Stomach (tissue), 9 donors: ENCODE measurements around the gene SYT8. TPM values are rescaled to one million over a fixed set of nuclear protein-coding genes. Genes with fewer than 3 reads are reported as not detected.

Experiments used
- DNase-seq, 2 donors: peaks; one replicate each; pipeline versions ENCODE4 v3.0.0 to v3.0.0-alpha.2; 2013 to 2019
- H3K27ac ChIP-seq, 5 donors: fragments of 200-600 bp in 4 of 5; sonication (generic) in 4 of 5; one replicate each; pipeline ENCODE4 v1.5.1; 2013 to 2019; ENCODE audit warnings: mild to moderate bottlenecking in 1 of 5, moderate library complexity in 1 of 5
- H3K27me3 ChIP-seq, 3 donors: fragments of 200-600 bp; sonication (generic); one replicate each; pipeline ENCODE4 v1.5.1; 2017 to 2019; ENCODE audit warnings: mixed run types in 1 of 3
- H3K36me3 ChIP-seq, 4 donors: fragments of 200-600 bp; sonication (generic); 1 replicate in 3 of 4; 2 replicates in 1 of 4; pipeline ENCODE4 v1.5.1; 2016 to 2019
- H3K4me1 ChIP-seq, 4 donors: fragments of 200-600 bp; sonication (generic); one replicate each; pipeline ENCODE4 v1.5.1; 2016 to 2019
- H3K4me3 ChIP-seq, 4 donors: fragments of 200-600 bp; sonication (generic) in 3 of 4; one replicate each; pipeline ENCODE4 v1.5.1; 2016 to 2019; ENCODE audit warnings: mild to moderate bottlenecking in 1 of 4
- H3K9me3 ChIP-seq, 4 donors: fragments of 200-600 bp; sonication (generic); one replicate each; pipeline ENCODE4 v1.5.1; 2016 to 2019
- EP300 ChIP-seq: sonication (generic); formaldehyde crosslinking; IDR thresholded peaks from one replicate; pipeline ENCODE4 v1.6.1; 2017; ENCODE audit warnings: antibody characterized with exemption
- POLR2A ChIP-seq, 4 donors: fragments of 450-650 bp; IDR thresholded peaks; one replicate each; pipeline ENCODE4 v1.6.1; 2016; ENCODE audit warnings: antibody characterized with exemption in 4 of 4, control low read depth in 2 of 4, mild to moderate bottlenecking in 1 of 4, moderate library complexity in 1 of 4
- POLR2AphosphoS5 ChIP-seq, 3 donors: sonication (generic); formaldehyde crosslinking; IDR thresholded peaks; one replicate each; pipeline ENCODE4 v1.6.1; 2016; ENCODE audit warnings: antibody characterized with exemption in 3 of 3
- WGBS, 5 donors: extraction: QIAGEN DNeasy Blood & Tissue Kit in 3 of 5; methylation state at CpG; one replicate each; pipeline versions ENCODE4 v1.1.5 to v1.1.7; 2013 to 2018; 5-methylcytosine and 5-hydroxymethylcytosine counted together
- intact Hi-C: fragments of 100-400 bp; cut with DNase I; formaldehyde crosslinking; loops from one replicate; pipeline ENCODE4 v1.15.1; 2023; ENCODE audit warnings: low total_unique reads
- polyA plus RNA-seq, 3 donors: library from polyadenylated mRNA; stranded (reverse); fragments of 200-250 nt; gene quantifications; one replicate each; pipeline ENCODE4 v1.2.3, GENCODE V29; 2013
- total RNA-seq, 5 donors: library from RNA; depleted of rRNA; stranded (reverse); fragments of >200 nt; gene quantifications; one replicate each; pipeline versions ENCODE4 v1.1.0 to v1.2.3, GENCODE V29; 2014 to 2016
- TF ChIP-seq, protein P1 (sequence below), 7 experiments: fragments of 450-650 bp in 4 of 7; fragments of 200-600 bp in 3 of 7; sonication (generic) in 3 of 7; IDR thresholded peaks; one replicate each; pipeline ENCODE4 v1.5.1; 2016 to 2019; ENCODE audit warnings: antibody characterized with exemption in 7 of 7, control low read depth in 2 of 7, mild to moderate bottlenecking in 1 of 7
- donor health status: healthy with polysubstance abuse.
- donor health status: Bipolar disorder and iron deficiency.
- donor health status: healthy.

Gene SYT8
- total and polyA plus RNA-seq, 8 donors = 0.72 to 77.3 (median 2.7) TPM

DNA sequence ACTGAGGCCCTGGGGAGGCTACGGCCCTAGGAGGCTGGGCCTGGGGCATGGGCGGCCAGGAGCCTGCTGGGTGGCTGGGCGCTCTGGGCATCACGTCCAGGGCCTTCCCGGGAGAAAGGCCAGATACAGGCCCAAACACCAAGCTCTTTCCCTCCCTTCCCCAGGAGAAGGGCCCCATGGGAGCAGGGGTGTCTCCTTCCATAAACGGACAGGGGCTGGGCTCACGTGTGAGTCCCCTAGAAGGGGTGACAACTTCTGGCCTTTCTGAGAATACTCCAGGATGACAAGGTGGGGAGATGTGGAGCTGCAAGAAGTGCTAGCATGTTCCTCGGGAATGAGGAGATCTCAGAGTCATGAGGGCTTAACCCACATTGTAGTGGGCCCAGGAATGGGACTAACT lies 19.5 kb upstream of the SYT8 start:
- H3K27ac ChIP-seq = no peak overlapping the region
- no peak for DNase-seq
- H3K4me3 ChIP-seq = no peak overlapping the region
- H3K36me3 ChIP-seq = no peaks in the 10 kb centered on the region
- 80 to 94% (median 91%) methylated on average over 8 of the region's 8 CpGs for WGBS, 5 donors
- no peaks in the 10 kb centered on the region for H3K4me1 ChIP-seq
- intact Hi-C loops = no loop called here
- TF ChIP-seq POLR2AphosphoS5 (IDR thresholded peaks at IDR 0.05) (no peak), EP300 (no peak), POLR2A (IDR thresholded peaks at IDR 0.05) (no peak)
- TF ChIP-seq, protein P1, sequence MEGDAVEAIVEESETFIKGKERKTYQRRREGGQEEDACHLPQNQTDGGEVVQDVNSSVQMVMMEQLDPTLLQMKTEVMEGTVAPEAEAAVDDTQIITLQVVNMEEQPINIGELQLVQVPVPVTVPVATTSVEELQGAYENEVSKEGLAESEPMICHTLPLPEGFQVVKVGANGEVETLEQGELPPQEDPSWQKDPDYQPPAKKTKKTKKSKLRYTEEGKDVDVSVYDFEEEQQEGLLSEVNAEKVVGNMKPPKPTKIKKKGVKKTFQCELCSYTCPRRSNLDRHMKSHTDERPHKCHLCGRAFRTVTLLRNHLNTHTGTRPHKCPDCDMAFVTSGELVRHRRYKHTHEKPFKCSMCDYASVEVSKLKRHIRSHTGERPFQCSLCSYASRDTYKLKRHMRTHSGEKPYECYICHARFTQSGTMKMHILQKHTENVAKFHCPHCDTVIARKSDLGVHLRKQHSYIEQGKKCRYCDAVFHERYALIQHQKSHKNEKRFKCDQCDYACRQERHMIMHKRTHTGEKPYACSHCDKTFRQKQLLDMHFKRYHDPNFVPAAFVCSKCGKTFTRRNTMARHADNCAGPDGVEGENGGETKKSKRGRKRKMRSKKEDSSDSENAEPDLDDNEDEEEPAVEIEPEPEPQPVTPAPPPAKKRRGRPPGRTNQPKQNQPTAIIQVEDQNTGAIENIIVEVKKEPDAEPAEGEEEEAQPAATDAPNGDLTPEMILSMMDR (IDR thresholded peaks at IDR 0.05) = no peak
- H3K9me3 ChIP-seq = peaks cover 0 to 24% (median 19%) of the 10 kb centered on the region in 4 donors
- peaks cover 0 to 9% (median 0%) of the 10 kb centered on the region in 3 donors for H3K27me3 ChIP-seq

DNA sequence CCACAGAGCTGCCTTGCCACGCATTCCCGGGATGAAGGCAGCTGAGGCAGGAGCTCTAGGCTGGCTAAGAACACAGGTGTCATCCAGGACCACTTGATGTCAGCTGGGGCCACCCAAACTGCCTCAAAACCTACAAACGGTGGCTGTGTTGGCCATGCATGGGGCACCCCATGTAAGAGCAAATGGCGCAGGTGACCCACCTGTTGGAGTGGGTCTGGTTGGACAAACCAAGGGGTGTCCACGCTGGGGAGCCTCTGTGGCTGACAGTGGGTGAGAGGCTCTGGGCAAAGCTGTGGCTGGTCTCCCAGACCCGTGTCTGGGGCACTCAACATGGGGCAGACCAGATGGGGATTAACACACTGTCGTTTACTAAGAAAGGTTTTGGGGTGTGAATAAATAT lies 19.0 kb upstream of the SYT8 start:
- intact Hi-C loops = no loop called here
- WGBS, 5 donors = 76 to 94% (median 88%) methylated on average over 5 to 7 of the region's 7 CpGs
- DNase-seq = no peak

DNA sequence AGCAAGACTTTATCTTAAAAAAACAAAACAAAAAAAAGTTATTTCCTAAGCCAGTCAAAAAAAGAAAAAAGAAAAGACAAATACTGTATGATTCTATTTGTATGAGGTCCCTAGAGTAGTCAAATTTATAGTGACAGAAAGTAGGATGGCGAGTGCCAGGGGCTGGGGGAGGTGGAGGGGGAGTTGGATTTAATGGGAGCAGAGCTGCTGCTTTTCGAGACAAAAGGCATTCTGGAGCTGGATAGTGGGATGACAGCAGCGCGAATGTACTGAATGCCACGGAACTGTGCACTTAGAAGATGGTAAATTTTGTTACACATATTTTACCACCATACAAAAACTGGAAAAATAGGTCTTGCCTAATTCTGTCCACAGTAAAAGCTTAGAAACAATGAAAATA lies 17.8 kb upstream of the SYT8 start:
- Histone ChIP-seq H3K27ac (no peak overlapping the region), H3K4me3 (no peak overlapping the region), H3K9me3 (peaks cover 0 to 22% (median 19%) of the 10 kb centered on the region in 4 donors), H3K27me3 (peaks cover 0 to 9% (median 0%) of the 10 kb centered on the region in 3 donors), H3K4me1 (no peaks in the 10 kb centered on the region), H3K36me3 (no peaks in the 10 kb centered on the region)
- WGBS, 5 donors = 85 to 90% (median 89%) methylated on average over 5 of the region's 5 CpGs
- no peak for DNase-seq
- TF ChIP-seq EP300 (no peak), POLR2AphosphoS5 (IDR thresholded peaks at IDR 0.05) (no peak), POLR2A (IDR thresholded peaks at IDR 0.05) (no peak)
- TF ChIP-seq, protein P1 (IDR thresholded peaks at IDR 0.05) = no peak
- intact Hi-C loops = no loop called here

More for the DNA sequence above, 19.0 kb upstream of the SYT8 start:
- Histone ChIP-seq H3K4me1 (no peaks in the 10 kb centered on the region), H3K4me3 (no peak overlapping the region), H3K27me3 (peaks cover 0 to 9% (median 0%) of the 10 kb centered on the region in 3 donors), H3K27ac (no peak overlapping the region), H3K36me3 (no peaks in the 10 kb centered on the region), H3K9me3 (peaks cover 0 to 24% (median 19%) of the 10 kb centered on the region in 4 donors)
- TF ChIP-seq EP300 = no peak
- TF ChIP-seq POLR2AphosphoS5 (IDR thresholded peaks at IDR 0.05) = no peak
- TF ChIP-seq, protein P1 (IDR thresholded peaks at IDR 0.05) = no peak
- TF ChIP-seq POLR2A (IDR thresholded peaks at IDR 0.05) = no peak

DNA sequence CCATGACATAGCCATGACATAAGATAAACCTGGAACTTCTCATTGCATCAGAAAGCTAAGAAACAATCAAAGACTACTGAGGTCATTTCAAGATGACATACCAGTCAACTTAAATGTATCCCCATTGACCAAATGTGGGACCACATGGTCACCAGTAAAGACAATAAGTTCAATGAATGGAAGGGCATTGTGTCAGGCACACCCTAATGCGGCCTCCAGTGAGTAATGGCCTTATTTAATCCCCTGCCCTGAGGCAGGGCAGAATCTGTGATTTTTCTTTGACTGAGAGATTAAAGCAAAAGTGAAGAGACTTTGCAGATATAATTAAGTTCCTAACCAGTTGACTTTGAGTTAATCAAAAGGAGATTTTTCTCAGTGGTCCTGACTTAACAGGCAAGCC lies 17.3 kb upstream of the SYT8 start:
- TF ChIP-seq POLR2AphosphoS5 (IDR thresholded peaks at IDR 0.05) (no peak), EP300 (no peak)
- TF ChIP-seq, protein P1 (IDR thresholded peaks at IDR 0.05) = no peak
- intact Hi-C loops = no loop called here
- Histone ChIP-seq H3K27me3 (peaks cover 0 to 9% (median 0%) of the 10 kb centered on the region in 3 donors), H3K9me3 (peaks cover 0 to 19% (median 18%) of the 10 kb centered on the region in 4 donors), H3K27ac (no peak overlapping the region), H3K36me3 (no peaks in the 10 kb centered on the region), H3K4me3 (no peak overlapping the region), H3K4me1 (no peaks in the 10 kb centered on the region)
- no peak for DNase-seq
- 55 to 80% (median 76%) methylated on average over 1 of the region's 1 CpG for WGBS, 5 donors
